GM19239 (cell line): ENCODE measurements around the gene LHFPL3.
A peak's percentile ranks its signal among the peaks of the same experiment; 100 is the strongest.

Experiments
- DNase-seq: peaks from one replicate; pipeline ENCODE4 v3.0.0; 2011; ENCODE audit warnings: low spot score; ENCODE audit not compliant: insufficient read length
- FAIRE-seq: peaks from 2 replicates; lab custom pipeline; 2011; peaks lifted over from hg19 to GRCh38; lab: Jason Lieb, UNC

Gene LHFPL3

DNA sequence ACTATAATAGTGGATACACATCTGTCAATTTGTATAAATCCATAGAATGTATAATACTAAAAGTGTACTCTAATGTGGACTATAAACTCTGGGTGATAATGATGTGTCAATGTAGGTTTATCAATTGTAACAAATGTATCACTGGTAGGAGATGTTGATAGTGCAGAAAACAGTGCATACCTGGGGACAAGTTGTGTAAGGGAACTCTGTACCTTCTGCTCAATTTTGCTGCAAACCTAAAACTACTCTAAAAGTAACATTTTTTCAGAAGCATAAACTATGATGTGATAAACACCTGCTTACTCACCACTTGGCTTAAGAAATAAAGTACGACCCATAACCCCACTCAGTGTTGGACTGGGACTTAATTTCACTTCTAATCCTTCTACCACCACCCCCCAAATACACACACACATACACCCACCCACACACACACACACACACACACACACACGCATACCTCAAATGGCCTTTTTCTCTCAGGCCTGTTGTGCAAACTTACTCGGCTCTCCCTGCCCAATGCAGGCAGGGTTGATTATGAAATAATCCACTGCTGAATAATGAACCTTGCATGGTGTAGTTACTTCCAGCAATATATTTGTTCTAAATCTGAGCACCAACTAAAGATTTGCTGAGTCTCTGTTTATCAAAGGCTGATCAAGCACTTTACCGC, 531.5 kb downstream of the LHFPL3 start:
- no peak for FAIRE-seq

DNA sequence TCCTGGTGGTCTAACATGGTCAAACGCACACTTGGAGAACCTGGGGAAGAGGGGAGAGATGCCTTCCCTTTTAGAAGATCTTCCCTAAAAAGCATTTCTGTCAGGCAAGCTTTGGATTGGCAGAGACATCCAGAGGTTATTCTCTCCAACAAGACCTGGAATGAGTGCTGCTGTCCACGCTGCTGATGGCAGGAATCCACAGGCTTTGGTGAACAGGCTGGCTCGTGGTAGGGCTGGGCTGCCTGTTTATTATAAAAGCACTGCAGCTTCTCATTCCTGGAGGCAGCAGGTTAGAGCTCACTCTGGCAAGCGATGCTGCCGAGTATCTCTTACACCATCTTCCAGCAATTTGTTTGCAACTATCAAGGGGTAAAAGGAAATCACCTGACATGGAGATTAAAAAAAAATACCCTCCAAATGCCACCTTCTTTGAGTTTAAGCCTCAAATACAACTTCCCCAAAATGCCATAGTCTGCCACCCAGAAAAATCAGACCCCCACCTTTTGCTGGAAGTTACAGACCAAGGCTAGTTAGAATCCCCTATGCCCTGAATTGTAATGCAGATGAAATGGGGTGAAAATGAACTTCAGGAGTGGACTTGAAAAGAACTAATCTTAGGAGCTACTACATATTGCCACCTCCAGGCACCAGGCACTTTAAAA, 533.5 kb downstream of the LHFPL3 start:
- no peak for DNase-seq
- no peak for FAIRE-seq

More for the DNA sequence above, 531.5 kb downstream of the LHFPL3 start:
- no peak for DNase-seq

DNA sequence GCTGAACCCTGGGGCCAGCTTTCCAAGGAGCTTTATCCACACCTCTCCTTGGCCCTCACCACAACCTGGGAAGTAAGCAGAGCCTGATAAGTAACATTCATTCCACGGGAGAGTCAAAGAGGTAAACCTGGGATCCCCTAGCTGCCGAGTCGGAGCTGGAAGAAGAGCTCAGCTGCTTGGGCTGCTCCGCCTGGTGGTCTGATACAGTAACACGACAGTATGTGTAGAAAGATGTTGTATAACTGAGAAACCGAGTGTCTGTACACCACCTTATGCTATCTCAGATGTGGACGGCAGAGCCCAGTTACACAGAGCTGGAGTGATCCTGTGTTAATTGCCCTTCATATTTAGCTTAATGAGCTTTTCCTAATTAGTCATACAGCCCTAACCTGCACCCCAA, 534.3 kb downstream of the LHFPL3 start:
- FAIRE-seq (no peak), DNase-seq (no peak)

DNA sequence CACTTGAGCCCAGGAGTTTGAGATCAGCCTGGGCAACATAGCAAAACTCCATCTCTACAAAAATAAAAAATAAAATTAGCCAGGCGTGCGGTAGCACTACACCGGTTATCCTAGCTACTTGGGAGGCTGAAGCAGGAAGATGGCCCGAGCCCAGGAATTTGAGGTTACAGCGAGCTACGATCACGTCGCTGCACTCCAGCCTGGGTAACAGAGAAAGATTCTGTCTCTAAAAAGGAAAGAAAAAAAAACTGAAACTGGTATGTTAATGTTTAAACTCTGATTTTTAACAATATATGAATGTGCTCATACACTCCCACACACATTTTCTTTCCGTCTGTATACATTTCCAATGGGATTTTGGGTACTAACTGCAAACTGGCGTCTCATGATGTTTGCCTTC, 545.0 kb downstream of the LHFPL3 start:
- DNase-seq (no peak), FAIRE-seq (peak; percentile 54)

DNA sequence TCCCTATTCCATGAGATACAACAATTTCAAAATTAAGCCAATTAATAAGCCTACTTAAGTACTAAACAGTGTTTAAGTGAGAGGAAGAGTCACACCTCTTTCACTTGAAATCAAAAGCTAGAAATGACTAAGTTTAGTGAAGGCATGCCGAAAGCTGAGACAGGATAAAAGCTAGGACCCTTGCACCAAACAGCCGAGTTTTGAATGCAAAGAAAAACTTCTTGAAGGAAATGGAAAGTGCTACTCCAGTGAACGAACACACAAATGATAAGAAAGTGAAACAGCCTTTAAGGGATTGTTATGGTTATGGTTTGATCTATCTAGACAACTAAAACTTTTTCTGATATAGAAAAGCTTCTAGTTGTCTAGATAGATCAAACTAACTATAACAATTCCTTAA, 550.2 kb downstream of the LHFPL3 start:
- FAIRE-seq: peak; percentile 91
- no peak for DNase-seq

DNA sequence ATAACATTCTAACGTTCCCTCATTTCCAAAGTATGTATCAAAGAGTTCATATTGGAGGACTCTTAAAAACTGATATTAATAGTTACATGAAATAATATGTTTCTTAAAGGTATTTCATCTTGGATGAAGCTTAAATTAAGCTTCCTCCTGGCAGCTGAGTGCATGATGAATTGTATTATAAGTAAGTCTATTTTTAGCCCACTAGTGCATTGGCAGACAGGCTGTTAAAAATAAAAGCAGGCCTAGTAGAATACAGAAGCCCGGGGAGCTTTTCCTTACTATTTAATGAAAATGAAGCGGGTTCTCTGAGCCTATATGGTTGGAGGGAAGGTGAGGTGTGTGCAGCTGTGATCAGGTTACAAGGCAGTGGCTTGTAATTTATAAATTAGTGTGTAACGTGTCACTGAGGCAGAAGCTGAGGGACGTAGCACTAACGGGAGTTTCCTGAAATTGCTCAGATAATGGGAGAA, 554.9 kb downstream of the LHFPL3 start:
- FAIRE-seq: no peak
- DNase-seq: no peak

DNA sequence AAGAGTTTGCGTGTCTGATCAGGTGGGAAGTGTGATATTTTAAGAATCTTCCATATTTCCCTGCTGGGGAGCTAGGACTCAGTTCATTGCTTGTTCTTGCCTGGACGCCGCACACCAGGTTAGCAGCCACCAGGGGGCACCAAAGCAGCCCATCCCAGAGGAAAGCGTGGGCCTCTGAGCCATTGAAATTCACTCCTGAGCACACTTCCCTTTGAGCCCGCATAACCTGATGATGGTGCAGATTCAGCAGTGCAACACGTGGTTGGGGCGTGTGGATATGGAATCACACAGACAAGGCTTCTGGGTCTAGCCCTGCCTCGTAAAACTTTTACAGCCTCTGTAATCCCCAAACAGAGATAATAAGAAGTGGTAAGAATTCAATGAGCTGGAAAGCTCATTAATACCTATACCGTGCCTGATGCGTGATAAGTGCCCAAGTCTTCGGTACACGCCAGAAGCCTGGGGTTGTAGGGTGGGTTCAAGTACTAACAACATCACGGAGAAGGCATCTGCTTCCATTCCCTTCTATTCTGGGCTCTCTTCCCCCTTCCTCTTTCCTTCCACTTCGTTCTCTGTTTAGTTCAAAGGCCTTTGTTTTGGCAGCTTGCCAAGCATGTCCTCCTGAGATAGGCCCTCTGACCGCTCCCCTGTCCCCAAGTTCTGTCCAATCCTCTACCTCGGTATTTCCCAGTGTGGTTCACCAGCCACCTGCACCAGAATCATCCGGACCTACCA, 555.5 kb downstream of the LHFPL3 start:
- DNase-seq: peak; percentile 40
- FAIRE-seq: peak; percentile 98

DNA sequence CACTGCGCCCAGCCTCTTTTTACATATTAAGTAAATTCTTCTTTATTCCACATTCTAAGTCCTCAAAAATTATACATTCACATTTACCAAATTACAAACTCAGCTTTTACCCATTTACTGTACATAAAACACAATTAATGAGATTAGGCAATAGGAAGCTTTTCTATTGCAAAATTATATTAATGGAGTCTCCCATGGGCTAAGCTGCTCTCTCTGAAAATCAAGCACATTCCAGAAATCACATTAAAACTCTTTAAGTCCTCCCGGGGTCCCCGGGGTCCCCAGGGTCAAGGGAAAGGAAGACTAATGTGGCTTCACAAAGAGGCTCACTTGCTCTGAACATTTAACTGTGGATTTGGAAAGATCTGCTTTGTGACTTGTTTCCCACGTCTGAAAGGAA, 558.2 kb downstream of the LHFPL3 start:
- no peak for FAIRE-seq
- no peak for DNase-seq

DNA sequence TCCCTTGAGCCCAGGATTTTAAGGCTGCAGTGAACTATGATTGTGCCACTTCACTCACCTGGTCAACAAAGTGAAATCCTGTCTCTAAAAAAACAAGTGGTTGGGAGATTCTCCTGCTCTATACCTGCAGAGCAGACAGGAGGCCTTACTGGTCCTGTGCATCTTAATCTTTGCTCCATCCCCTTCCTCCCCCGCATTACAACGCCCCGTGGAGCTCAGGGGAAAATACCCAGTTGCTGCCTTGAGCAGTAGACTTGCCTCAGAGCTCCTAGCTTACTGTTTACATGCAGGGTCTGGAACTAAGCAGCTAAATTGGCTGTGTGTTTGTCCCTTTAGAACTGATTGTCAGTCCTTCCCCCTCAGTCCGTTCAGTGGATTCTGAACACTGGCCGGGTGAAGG, 561.8 kb downstream of the LHFPL3 start:
- FAIRE-seq (no peak), DNase-seq (no peak)

DNA sequence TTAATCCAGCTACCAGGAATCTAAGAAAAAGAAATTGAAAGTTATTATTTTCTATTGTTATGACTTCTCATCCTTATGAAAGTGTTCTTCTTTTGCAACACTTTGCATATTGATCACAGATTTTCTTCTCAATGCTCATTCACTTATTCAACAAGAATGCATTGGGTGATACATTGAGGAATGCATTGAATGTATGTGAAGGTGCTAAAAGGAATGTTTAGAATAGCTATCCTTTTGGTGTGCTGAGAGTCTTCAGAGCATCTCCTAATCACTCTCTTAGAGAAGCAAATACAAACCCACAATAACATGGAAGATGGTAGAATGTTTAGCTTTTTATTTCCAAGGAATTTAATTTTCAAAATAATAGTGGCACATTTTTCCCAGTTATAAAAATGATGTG, 563.5 kb downstream of the LHFPL3 start:
- DNase-seq: no peak
- FAIRE-seq: peak; percentile 31

DNA sequence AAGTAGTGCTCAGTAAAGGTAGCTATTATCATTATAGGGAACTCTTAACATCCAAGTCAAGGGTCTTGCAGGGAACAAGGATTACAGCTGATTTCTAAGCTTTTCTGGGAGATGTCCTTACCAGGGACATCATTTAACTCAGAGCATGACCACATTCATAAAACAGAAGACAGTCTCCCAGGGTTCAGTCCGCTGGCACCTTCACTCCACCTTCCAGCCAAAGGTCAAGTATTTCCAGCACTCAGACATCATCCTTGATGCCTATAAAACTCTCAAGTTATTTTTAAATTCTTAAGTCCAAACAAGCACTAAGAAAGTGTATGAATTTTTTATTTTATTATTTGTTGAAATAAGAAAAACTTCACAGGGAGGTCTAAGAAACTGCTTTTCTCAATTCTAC, 565.9 kb downstream of the LHFPL3 start:
- no peak for FAIRE-seq
- no peak for DNase-seq

DNA sequence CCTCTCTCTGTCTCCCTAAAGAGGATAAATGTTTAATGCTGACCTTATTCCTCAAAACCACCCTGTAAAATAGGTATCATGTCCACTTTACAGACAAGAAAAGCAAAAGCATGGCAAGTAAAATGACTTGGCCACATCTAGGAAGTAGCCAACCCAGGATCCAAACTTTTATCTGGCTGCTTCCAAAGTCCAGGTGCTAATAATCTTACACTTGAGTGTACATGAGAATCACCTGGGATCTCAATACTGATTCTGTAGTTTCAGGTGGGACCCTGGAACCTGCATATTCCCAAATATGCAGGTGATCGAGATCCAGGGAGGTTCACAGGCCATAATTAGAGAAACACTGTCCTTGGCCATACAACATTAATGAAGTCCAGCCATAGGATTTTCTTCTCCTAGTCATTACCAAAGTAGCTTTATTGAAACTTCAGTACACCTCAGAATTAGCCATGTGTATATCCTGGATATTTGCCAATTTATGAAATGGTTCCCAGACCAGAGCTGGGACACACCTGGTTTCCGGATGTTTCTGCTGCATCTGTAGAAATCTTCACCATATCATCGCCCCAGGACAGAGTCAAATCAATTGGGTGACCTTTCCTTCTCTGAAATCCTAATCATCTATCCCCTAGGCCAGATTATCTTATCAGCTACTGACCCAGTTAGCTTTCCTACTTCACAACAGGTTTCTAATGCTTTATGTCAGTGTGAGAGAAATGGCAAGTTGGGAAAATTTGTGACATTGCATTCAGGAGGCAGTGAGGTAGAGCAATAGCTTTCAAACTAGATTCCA, 566.5 kb downstream of the LHFPL3 start:
- no peak for DNase-seq
- FAIRE-seq: no peak

DNA sequence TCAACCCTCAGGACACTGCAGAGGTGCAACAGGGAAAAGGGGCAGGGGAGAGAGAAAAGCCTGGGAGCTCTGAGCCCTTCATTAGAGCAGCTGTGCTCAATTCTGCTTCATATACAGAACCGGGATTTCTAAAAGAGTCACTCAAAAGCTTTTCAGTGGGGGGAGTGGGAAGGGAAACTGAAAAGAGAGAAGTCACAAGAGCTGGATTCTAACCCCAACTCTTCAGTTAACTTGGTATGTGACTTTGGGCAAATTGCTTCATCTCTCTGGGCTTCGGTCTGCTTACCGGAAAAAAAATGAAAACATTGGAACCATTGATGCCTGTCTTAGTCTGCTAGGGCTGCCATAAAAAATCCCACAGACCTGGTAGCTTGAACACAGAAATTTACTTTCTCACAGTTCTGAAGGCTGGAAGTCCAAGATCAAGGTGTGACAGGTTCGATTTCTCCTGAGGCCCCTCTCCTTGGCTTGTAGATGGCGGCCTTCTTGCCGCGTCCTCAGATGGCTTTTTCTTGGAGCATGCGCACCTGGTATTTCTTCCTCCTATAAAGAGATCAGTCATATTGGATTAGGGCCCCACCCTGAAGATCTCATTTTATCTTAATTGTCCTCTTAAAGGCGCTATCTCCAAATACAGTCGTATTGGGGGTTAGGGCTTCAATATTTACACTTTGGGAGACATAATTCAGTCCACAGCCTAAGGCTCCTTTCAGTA, 567.3 kb downstream of the LHFPL3 start:
- DNase-seq (no peak), FAIRE-seq (peak; percentile 96)

DNA sequence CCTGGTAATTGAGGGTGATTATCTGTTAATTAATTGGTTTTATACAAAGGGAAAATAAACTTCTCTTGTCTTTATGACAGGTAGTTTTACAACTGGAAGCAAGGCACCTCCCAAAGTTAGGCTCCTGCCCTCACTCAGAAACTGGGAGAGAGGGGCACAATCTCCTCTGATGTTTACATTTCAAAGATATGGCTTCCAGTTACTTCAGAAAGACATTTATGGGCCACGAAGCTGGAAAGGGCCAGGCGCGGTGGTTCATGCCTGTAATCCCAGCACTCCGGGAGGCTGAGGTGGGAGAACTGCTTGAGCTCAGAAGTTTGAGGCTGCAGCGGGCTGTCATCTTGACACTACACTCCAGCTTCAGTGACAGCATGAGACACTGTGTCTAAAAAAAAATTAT, 570.0 kb downstream of the LHFPL3 start:
- no peak for DNase-seq
- FAIRE-seq: no peak

DNA sequence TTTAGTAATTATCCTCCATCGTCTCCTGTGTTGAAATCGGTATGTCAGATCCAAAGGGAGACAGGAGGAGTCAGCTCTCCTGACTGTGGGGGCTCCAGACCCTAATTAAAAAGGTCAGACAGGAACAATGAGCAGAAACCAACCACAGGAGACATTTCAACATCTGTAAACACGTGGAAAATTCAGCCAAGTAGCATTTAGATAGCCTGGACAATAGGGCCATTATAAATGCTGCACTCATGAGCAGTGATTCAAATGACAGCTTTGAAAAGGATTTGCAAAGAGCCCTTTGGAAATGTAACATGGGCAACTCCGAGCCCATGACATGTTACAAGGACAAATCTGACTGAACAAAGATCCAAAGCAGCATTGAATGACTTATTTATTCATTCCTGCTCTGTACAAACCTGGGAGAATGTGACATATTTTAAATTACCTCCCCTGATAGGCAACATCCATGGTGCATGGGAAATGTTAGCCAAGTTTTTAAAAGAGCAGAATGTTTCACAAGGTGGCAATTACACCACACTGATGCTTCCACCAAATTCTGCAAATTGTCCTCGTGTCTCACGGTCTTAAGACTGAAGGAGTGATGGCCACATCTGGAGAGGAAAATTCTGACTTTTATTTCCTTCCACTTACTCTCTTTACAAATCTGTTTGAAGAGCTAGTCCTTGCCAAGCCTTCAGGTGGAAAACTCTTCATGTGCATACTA, 572.3 kb downstream of the LHFPL3 start:
- DNase-seq (no peak), FAIRE-seq (no peak)

DNA sequence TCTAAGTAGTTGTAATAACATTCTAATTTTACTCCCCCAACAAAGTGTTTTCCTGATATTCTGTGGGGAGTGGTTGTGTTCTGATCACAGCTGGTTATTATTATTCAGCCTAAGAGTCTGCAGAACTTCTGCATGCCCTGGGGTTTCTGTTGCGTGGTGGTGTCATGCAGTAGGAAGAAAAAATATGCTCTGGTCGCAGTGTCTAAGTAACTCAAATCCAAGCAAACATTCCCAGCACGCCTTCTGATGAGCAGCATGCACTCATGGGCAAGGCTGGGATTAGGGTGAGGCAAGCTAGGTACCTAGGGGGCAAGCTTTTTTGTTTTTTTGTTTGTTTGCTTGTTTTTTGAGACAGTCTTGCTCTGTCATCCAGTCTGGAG, 572.8 kb downstream of the LHFPL3 start:
- DNase-seq: no peak

DNA sequence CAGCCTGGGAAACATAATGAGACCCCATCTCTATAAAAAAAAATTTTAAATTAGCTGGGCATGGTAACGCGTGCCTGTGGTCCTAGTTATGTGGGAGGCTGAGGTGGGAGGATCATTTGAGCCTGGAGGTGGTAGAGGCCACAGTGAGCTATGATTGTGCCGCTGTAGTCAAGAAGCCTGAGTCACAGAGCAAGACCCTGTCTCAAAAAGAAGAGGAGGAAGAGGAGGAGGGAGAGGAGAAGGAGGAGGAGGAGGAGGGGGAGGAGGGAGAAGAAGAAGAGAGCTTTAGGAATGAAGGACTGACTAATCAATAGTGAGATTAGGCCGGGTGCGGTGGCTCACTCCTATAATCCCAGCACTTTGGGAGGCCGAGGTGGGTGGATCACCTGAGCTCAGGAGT, 573.8 kb downstream of the LHFPL3 start:
- DNase-seq (no peak), FAIRE-seq (no peak)

More for the DNA sequence above, 572.8 kb downstream of the LHFPL3 start:
- FAIRE-seq: no peak

DNA sequence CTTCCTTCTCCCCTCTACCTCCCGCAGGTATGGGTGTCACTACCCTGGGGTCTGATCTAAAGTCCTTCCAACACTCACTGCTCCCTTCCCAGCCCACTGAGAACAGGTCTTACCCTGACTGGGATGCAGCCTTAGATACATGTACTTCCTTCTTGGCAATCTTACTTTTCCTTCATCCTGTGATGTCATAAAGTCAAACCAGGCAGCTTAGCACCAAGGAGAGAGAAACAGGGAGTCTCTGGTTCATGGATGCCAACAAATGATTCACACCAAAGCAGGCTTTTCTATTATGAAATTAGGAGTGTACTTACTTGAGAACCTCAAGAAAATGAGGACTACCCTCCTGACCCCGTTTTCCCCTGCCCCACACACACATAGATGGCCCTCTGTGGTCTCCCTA, 574.6 kb downstream of the LHFPL3 start:
- DNase-seq (no peak), FAIRE-seq (no peak)

DNA sequence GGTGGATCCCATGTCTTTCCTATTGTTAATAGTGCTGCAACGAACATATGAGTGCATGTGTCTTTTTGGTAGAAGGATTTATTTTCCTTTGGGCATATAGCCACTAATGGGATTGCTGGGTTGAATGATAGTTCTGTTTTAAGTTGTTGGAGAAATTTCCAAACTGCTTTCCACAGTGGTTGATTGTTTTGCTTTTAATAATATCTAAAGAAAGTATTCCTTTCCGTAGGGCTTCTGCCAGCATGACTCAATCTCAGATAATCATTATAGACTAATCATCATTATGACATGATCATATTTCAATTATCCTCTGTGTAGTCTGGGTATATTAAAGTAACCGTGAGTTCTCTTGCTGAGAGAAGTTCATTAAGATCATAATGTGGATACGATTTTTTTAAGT, 575.4 kb downstream of the LHFPL3 start:
- FAIRE-seq (no peak), DNase-seq (no peak)
